ENCODE data around the gene MECP2. TPM values are rescaled to one million over a fixed set of nuclear protein-coding genes. Genes with fewer than 3 reads are reported as not detected.

Gene MECP2
- total and polyA plus RNA-seq, 2 donors from 2014 or later: 14.0 to 74.7 TPM

DNA sequence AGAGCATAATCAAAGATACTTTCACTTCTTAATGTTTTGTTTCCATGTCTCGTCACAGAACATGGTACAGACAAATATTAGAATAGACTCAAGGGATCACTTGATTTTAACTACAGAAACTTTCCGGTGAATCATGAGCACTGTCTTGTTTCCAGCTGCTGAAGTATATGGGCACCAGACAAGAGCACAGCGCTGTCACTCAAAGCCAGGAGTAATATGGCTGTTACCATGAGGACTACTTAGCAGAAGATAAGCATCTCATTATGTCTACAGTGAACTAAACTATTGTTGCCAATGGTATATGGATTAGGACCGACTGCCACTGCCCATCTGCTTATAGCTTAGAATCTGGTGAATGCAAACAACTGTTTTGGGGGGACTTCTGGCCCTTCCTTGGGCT, 34.3 kb downstream of the MECP2 start:
- intact Hi-C loops (cut with DNase I): no loop called here
- Histone ChIP-seq H3K27ac (ENCODE audit: low read depth in 2 of 2, low read length in 2 of 2) (no peak overlapping the region), H3K9me3 (ENCODE audit: control insufficient read depth in 2 of 3, insufficient read depth in 1 of 3, low read length in 3 of 3) (no peaks in the 10 kb centered on the region), H3K4me1 (ENCODE audit: control insufficient read depth in 2 of 3, insufficient read depth in 2 of 3, low read depth in 1 of 3, low read length in 3 of 3) (peaks cover 0 to 16% (median 7%) of the 10 kb centered on the region in 3 donors), H3K4me3 (ENCODE audit: low read length in 3 of 3) (no peak overlapping the region), H3K9ac (ENCODE audit: low read length in 3 of 3) (no peak overlapping the region), H3K27me3 (ENCODE audit: control insufficient read depth, insufficient read depth, low read length) (no peaks in the 10 kb centered on the region), H3K36me3 (ENCODE audit: control insufficient read depth in 2 of 3, insufficient read depth in 3 of 3, low read length in 3 of 3) (no peaks in the 10 kb centered on the region)
- no peak for TF ChIP-seq CTCF (IDR thresholded peaks at IDR 0.05; ENCODE audit: borderline replicate concordance, extremely low read depth, insufficient read depth)
- FAIRE-seq: no peak
- no peak for DNase-seq

GRCh38 chrX:154061801-154062200, 35.7 kb downstream of the MECP2 start:
- intact Hi-C loops (cut with DNase I): no loop called here
- Histone ChIP-seq H3K27ac (ENCODE audit: low read depth in 2 of 2, low read length in 2 of 2) (no peak overlapping the region), H3K36me3 (ENCODE audit: control insufficient read depth in 2 of 3, insufficient read depth in 3 of 3, low read length in 3 of 3) (peaks cover 0 to 2% (median 0%) of the 10 kb centered on the region in 3 donors), H3K4me3 (ENCODE audit: low read length in 3 of 3) (no peak overlapping the region), H3K27me3 (ENCODE audit: control insufficient read depth, insufficient read depth, low read length) (no peaks in the 10 kb centered on the region), H3K9ac (ENCODE audit: low read length in 3 of 3) (no peak overlapping the region), H3K4me1 (ENCODE audit: control insufficient read depth in 2 of 3, insufficient read depth in 2 of 3, low read depth in 1 of 3, low read length in 3 of 3) (peaks cover 0 to 16% (median 12%) of the 10 kb centered on the region in 3 donors), H3K9me3 (ENCODE audit: control insufficient read depth in 2 of 3, insufficient read depth in 1 of 3, low read length in 3 of 3) (no peaks in the 10 kb centered on the region)
- no peak for TF ChIP-seq CTCF (IDR thresholded peaks at IDR 0.05; ENCODE audit: borderline replicate concordance, extremely low read depth, insufficient read depth)
- no peak for FAIRE-seq
- DNase-seq: no peak

DNA sequence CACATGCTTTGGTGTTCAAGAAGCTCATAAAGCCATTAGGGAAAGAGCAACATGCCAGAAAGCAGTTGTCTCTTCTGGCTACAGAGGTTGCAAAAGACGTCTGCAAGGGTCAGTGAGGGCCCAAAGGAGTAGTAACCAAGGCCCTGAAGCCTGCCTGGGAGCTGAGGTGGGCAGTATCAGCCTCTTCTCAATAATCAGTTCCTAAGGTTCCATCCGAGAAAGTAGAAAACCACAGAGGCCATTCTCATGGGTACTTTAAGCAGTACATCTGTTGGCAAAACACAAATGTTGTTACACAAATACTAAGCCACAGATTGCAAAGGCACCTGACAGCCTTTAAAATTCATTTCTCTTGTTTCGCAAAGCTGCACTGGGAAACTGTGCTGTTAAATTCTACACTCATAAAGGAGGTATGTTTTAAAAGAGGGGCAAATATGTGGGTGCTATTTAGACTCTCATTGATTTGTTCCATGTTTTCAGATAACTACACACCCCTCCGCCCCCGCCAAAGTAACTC, 37.7 kb downstream of the MECP2 start:
- intact Hi-C loops (cut with DNase I): no loop called here
- no peak overlapping the region for H3K9ac ChIP-seq (ENCODE audit: low read length in 3 of 3)
- H3K27ac ChIP-seq (ENCODE audit: low read depth in 2 of 2, low read length in 2 of 2): no peak overlapping the region
- no peak overlapping the region for H3K4me3 ChIP-seq (ENCODE audit: low read length in 3 of 3)
- H3K27me3 ChIP-seq (ENCODE audit: control insufficient read depth, insufficient read depth, low read length): no peaks in the 10 kb centered on the region
- no peaks in the 10 kb centered on the region for H3K9me3 ChIP-seq (ENCODE audit: control insufficient read depth in 2 of 3, insufficient read depth in 1 of 3, low read length in 3 of 3)
- H3K4me1 ChIP-seq (ENCODE audit: control insufficient read depth in 2 of 3, insufficient read depth in 2 of 3, low read depth in 1 of 3, low read length in 3 of 3): peaks cover 0 to 18% (median 12%) of the 10 kb centered on the region in 3 donors
- FAIRE-seq: no peak
- no peak for TF ChIP-seq CTCF (IDR thresholded peaks at IDR 0.05; ENCODE audit: borderline replicate concordance, extremely low read depth, insufficient read depth)
- no peak for DNase-seq
- H3K36me3 ChIP-seq (ENCODE audit: control insufficient read depth in 2 of 3, insufficient read depth in 3 of 3, low read length in 3 of 3): peaks cover 0 to 2% (median 0%) of the 10 kb centered on the region in 3 donors

DNA sequence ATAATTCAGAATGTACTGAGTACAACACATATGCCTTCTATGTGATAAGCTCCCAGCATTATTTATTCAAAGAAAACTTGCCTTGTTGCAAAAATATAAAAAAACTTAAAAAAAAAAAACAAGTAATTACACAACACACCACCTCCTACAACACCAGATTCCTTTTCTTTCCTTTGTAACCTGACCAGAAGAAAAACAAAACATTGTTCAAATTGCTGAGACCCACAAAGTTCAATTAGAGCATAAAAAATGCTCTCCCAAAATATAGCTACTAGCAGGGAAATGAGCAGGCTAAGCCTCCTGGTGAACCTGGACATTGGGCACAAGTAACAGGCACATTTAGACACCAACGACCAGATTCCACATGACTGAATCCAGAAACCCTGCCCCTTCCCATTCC, 38.3 kb downstream of the MECP2 start:
- peaks cover 0 to 2% (median 0%) of the 10 kb centered on the region in 3 donors for H3K36me3 ChIP-seq (ENCODE audit: control insufficient read depth in 2 of 3, insufficient read depth in 3 of 3, low read length in 3 of 3)
- H3K4me1 ChIP-seq (ENCODE audit: control insufficient read depth in 2 of 3, insufficient read depth in 2 of 3, low read depth in 1 of 3, low read length in 3 of 3): peaks cover 0 to 18% (median 12%) of the 10 kb centered on the region in 3 donors
- no peak overlapping the region for H3K27ac ChIP-seq (ENCODE audit: low read depth in 2 of 2, low read length in 2 of 2)
- DNase-seq (no peak), FAIRE-seq (no peak)
- intact Hi-C loops (cut with DNase I): no loop called here
- no peaks in the 10 kb centered on the region for H3K27me3 ChIP-seq (ENCODE audit: control insufficient read depth, insufficient read depth, low read length)
- no peak overlapping the region for H3K9ac ChIP-seq (ENCODE audit: low read length in 3 of 3)
- no peaks in the 10 kb centered on the region for H3K9me3 ChIP-seq (ENCODE audit: control insufficient read depth in 2 of 3, insufficient read depth in 1 of 3, low read length in 3 of 3)
- H3K4me3 ChIP-seq (ENCODE audit: low read length in 3 of 3): no peak overlapping the region
- no peak for TF ChIP-seq CTCF (IDR thresholded peaks at IDR 0.05; ENCODE audit: borderline replicate concordance, extremely low read depth, insufficient read depth)

Data from kidney (tissue), 14 donors.